Fibroblast of villous mesenchyme (primary cell): ENCODE measurements around the gene IQSEC1. TPM values are rescaled to one million over a fixed set of nuclear protein-coding genes. Genes with fewer than 3 reads are reported as not detected.

ENCODE experiments used
- DNase-seq: peaks from one replicate; pipeline ENCODE4 v3.0.0-alpha.2; 2010; ENCODE audit warnings: low read depth
- H3K4me3 ChIP-seq: 2 replicates; pipeline ENCODE4 v1.5.1; 2011; ENCODE audit warnings: low read depth, mild to moderate bottlenecking, low read length
- CTCF ChIP-seq: IDR thresholded peaks from 2 replicates; pipeline ENCODE4 v1.5.1; 2012; ENCODE audit warnings: low read depth, mild to moderate bottlenecking, low read length; ENCODE audit not compliant: insufficient read depth
- total RNA-seq: library from RNA; depleted of rRNA; stranded (reverse); fragments of >200 nt; gene quantifications from 2 replicates; pipeline ENCODE4 v1.2.3, GENCODE V29; 2012

Gene IQSEC1
- total RNA-seq, 1 donor, result 19.9 TPM

GRCh38 chr3:13018561-13019242 lies 54.5 kb downstream of the IQSEC1 start:
- TF ChIP-seq CTCF, result no peak
- DNase-seq, result no peak
- H3K4me3 ChIP-seq, result peak overlapping the region; percentile 21

GRCh38 chr3:13018043-13018451 lies 55.2 kb downstream of the IQSEC1 start:
- H3K4me3 ChIP-seq, result no peak overlapping the region
- TF ChIP-seq CTCF, result no peak
- DNase-seq, result no peak

- no peak overlapping the region for H3K4me3 ChIP-seq
- no peak for TF ChIP-seq CTCF
- no peak for DNase-seq
Measured at GRCh38 chr3:13017361-13018042, 55.7 kb downstream of the IQSEC1 start.

- TF ChIP-seq CTCF, result no peak
- DNase-seq, result no peak
- H3K4me3 ChIP-seq, result no peak overlapping the region
Measured at GRCh38 chr3:13016721-13017255, 56.4 kb downstream of the IQSEC1 start.

GRCh38 chr3:13016083-13016720 lies 57.0 kb downstream of the IQSEC1 start:
- TF ChIP-seq CTCF, result no peak
- DNase-seq, result no peak
- no peak overlapping the region for H3K4me3 ChIP-seq

GRCh38 chr3:13015286-13016082 lies 57.7 kb downstream of the IQSEC1 start:
- TF ChIP-seq CTCF, result no peak
- H3K4me3 ChIP-seq, result no peak overlapping the region
- DNase-seq, result no peak
